ENCODE data around the gene JPH2. TPM values are rescaled to one million over a fixed set of nuclear protein-coding genes. Genes with fewer than 3 reads are reported as not detected.
"Not testable (repeated sequence)": the region's sequence is repeated elsewhere in the genome, so short reads cannot be mapped to it uniquely, and the experiment has no call there.

Gene JPH2
- polyA plus RNA-seq, 4 donors, result 1.3 to 2.1 (median 1.4) TPM

GRCh38 chr20:44129911-44130718, 56.9 kb downstream of the JPH2 start:
- no peak for DNase-seq (ENCODE audit: low read depth in 4 of 4, low spot score in 3 of 4)

GRCh38 chr20:44129300-44129699, 57.7 kb downstream of the JPH2 start:
- not testable (repeated sequence) for DNase-seq (ENCODE audit: low read depth in 4 of 4, low spot score in 3 of 4)

GRCh38 chr20:44126445-44126844, 60.5 kb downstream of the JPH2 start:
- no peak for DNase-seq (ENCODE audit: low read depth in 4 of 4, low spot score in 3 of 4)

- DNase-seq (ENCODE audit: low read depth in 4 of 4, low spot score in 3 of 4), result no peak
Observed at GRCh38 chr20:44125332-44126127, 61.5 kb downstream of the JPH2 start.

- no peak for DNase-seq (ENCODE audit: low read depth in 4 of 4, low spot score in 3 of 4)
Observed at GRCh38 chr20:44123874-44124535, 63.0 kb downstream of the JPH2 start.

- no peak for DNase-seq (ENCODE audit: low read depth in 4 of 4, low spot score in 3 of 4)
Observed at GRCh38 chr20:44123251-44123650, 63.7 kb downstream of the JPH2 start.

- DNase-seq (ENCODE audit: low read depth in 4 of 4, low spot score in 3 of 4), result no peak
Observed at GRCh38 chr20:44120676-44121425, 66.1 kb downstream of the JPH2 start.

GRCh38 chr20:44118185-44119033, 68.6 kb downstream of the JPH2 start:
- no peak for DNase-seq (ENCODE audit: low read depth in 4 of 4, low spot score in 3 of 4)

- DNase-seq (ENCODE audit: low read depth in 4 of 4, low spot score in 3 of 4), result no peak
Observed at GRCh38 chr20:44117296-44118184, 69.4 kb downstream of the JPH2 start.

GRCh38 chr20:44115762-44116644, 71.0 kb downstream of the JPH2 start:
- no peak for DNase-seq (ENCODE audit: low read depth in 4 of 4, low spot score in 3 of 4)

GRCh38 chr20:44115181-44115580, 71.8 kb downstream of the JPH2 start:
- no peak for DNase-seq (ENCODE audit: low read depth in 4 of 4, low spot score in 3 of 4)

- no peak for DNase-seq (ENCODE audit: low read depth in 4 of 4, low spot score in 3 of 4)
Observed at GRCh38 chr20:44113618-44114376, 73.2 kb downstream of the JPH2 start.

- no peak for DNase-seq (ENCODE audit: low read depth in 4 of 4, low spot score in 3 of 4)
Observed at GRCh38 chr20:44112889-44113617, 73.9 kb downstream of the JPH2 start.

- no peak for DNase-seq (ENCODE audit: low read depth in 4 of 4, low spot score in 3 of 4)
Observed at GRCh38 chr20:44112456-44112855, 74.5 kb downstream of the JPH2 start.

GRCh38 chr20:44111712-44112335, 75.2 kb downstream of the JPH2 start:
- DNase-seq (ENCODE audit: low read depth in 4 of 4, low spot score in 3 of 4), result no peak
